Measurements from ENCODE around the gene PEX10.

DNA sequence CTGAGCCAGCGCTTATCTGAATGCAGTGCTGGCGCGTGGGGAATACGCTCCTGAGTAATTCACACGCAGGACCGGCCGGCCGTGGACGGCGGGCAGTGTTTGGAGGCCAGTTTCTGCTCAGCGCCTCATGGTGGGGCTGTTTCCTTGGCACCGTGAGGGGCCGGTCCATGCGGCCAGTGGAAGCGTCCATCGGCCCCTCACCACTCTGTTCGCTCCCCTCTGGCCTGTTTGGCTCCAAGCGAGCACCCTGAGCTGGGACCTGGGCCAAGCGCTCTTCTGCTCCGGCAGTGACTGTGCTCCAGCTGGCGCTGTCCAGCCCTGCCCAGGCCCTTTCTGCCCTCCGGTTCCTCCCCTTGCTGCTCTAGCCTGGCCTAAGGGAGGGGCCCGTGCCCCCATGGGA, 47.4 kb upstream of the PEX10 start:
- TF ChIP-seq, protein P1, sequence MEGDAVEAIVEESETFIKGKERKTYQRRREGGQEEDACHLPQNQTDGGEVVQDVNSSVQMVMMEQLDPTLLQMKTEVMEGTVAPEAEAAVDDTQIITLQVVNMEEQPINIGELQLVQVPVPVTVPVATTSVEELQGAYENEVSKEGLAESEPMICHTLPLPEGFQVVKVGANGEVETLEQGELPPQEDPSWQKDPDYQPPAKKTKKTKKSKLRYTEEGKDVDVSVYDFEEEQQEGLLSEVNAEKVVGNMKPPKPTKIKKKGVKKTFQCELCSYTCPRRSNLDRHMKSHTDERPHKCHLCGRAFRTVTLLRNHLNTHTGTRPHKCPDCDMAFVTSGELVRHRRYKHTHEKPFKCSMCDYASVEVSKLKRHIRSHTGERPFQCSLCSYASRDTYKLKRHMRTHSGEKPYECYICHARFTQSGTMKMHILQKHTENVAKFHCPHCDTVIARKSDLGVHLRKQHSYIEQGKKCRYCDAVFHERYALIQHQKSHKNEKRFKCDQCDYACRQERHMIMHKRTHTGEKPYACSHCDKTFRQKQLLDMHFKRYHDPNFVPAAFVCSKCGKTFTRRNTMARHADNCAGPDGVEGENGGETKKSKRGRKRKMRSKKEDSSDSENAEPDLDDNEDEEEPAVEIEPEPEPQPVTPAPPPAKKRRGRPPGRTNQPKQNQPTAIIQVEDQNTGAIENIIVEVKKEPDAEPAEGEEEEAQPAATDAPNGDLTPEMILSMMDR (IDR thresholded peaks at IDR 0.05; ENCODE audit: low read depth, low read length), result no peak
- TF ChIP-seq POLR2A (IDR thresholded peaks at IDR 0.05; ENCODE audit: extremely low read depth, insufficient read length) (no peak), MYC (IDR thresholded peaks at IDR 0.05; ENCODE audit: low read depth, low read length) (no peak)
- TF ChIP-seq, protein P2, sequence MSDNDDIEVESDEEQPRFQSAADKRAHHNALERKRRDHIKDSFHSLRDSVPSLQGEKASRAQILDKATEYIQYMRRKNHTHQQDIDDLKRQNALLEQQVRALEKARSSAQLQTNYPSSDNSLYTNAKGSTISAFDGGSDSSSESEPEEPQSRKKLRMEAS (IDR thresholded peaks at IDR 0.05; ENCODE audit: low read depth, low read length), result no peak
